Mammary epithelial cell (primary cell): ENCODE measurements around the gene NR1D1.

Source experiments
- CTCF ChIP-seq, 2 donors: IDR thresholded peaks in 1 of 2; conservative IDR thresholded peaks in 1 of 2; 2 replicates each; pipeline ENCODE4 v1.5.1; 2011 to 2012; ENCODE audit warnings: inconsistent platforms in 2 of 2, low read length in 2 of 2, mild to moderate bottlenecking in 2 of 2, control low read depth in 1 of 2, low read depth in 1 of 2; ENCODE audit not compliant: insufficient read depth in 1 of 2; ENCODE audit errors: extremely low read depth in 1 of 2
- EZH2 ChIP-seq: IDR thresholded peaks from 2 replicates; pipeline ENCODE4 v1.6.1; 2012; ENCODE audit warnings: low read length, inconsistent platforms, borderline replicate concordance

GRCh38 chr17:40145476-40145875, 45.1 kb upstream of the NR1D1 start:
- TF ChIP-seq CTCF (conservative IDR thresholded peaks at IDR 0.05 in 1 of 2, IDR thresholded peaks at IDR 0.05 in 1 of 2; ENCODE audit: extremely low read depth in 1 of 2, insufficient read depth in 1 of 2, low read depth in 1 of 2, low read length in 2 of 2) (no peak), EZH2 (no peak)
